Esophagus (tissue), 2 donors: ENCODE measurements around the gene TTLL13. TPM values are rescaled to one million over a fixed set of nuclear protein-coding genes. Genes with fewer than 3 reads are reported as not detected.
"Not testable (repeated sequence)": the region's sequence is repeated elsewhere in the genome, so short reads cannot be mapped to it uniquely, and the experiment has no call there.

Source experiments
- H3K27ac ChIP-seq, 2 donors: one replicate each; pipeline ENCODE4 v1.5.1; 2013; ENCODE audit warnings: low read depth in 2 of 2, mild to moderate bottlenecking in 2 of 2, inconsistent platforms in 1 of 2, low read length in 1 of 2, moderate library complexity in 1 of 2
- H3K27me3 ChIP-seq, 2 donors: one replicate each; pipeline ENCODE4 v1.6.1; 2013; ENCODE audit warnings: low read length in 2 of 2, control low read depth in 1 of 2, mild to moderate bottlenecking in 1 of 2; ENCODE audit not compliant: insufficient read depth in 2 of 2, control insufficient read depth in 1 of 2
- H3K36me3 ChIP-seq, 2 donors: one replicate each; pipeline ENCODE4 v1.6.1; 2013; ENCODE audit warnings: low read length in 1 of 2; ENCODE audit not compliant: control insufficient read depth in 2 of 2, insufficient read depth in 2 of 2
- H3K4me1 ChIP-seq, 2 donors: one replicate each; pipeline ENCODE4 v1.6.1; 2013; ENCODE audit warnings: low read length in 1 of 2; ENCODE audit not compliant: control insufficient read depth in 2 of 2, insufficient read depth in 2 of 2
- H3K4me3 ChIP-seq, 2 donors: one replicate each; pipeline ENCODE4 v1.5.1; 2013; ENCODE audit warnings: low read length in 2 of 2, mild to moderate bottlenecking in 2 of 2, low read depth in 1 of 2, moderate library complexity in 1 of 2
- H3K9me3 ChIP-seq, 2 donors: one replicate each; pipeline ENCODE4 v1.6.1; 2013; ENCODE audit warnings: mild to moderate bottlenecking in 2 of 2, low read depth in 1 of 2, low read length in 1 of 2, moderate library complexity in 1 of 2; ENCODE audit not compliant: control insufficient read depth in 2 of 2, insufficient read depth in 1 of 2
- WGBS, 2 donors: extraction: QIAGEN DNeasy Blood & Tissue Kit; methylation state at CpG; one replicate each; pipeline ENCODE4 v1.1.7; 2013; 5-methylcytosine and 5-hydroxymethylcytosine counted together
- polyA plus RNA-seq, 2 donors: library from polyadenylated mRNA; stranded (reverse); fragments of 200-250 nt; gene quantifications; one replicate each; pipeline ENCODE4 v1.2.3, GENCODE V29; 2013
- donor health status: healthy with polysubstance abuse.
- donor health status: Bipolar disorder and iron deficiency.

TTLL13 gene
- polyA plus RNA-seq, 2 donors = 0.04 to 0.07 TPM

DNA sequence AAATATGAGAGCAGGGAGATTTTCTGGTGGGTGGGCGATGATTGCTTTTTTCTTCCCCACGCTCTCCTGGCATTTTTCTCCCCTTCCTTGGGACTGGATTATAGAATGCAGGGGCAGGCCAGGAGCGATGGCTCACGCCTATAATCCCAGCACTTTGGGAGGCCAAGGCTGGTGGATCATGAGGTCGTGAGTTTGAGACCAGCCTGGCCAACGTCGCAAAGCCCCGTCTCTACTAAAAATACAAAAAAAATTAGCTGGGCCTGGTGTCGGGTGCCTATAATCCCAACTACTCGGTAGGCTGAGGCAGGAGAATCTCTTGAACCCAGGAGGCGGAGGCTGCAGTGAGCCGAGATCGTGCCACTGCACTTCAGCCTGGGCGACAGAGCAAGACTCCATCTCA, 56.0 kb downstream of the TTLL13 start:
- H3K9me3 ChIP-seq, H3K27ac ChIP-seq, H3K4me3 ChIP-seq, H3K27me3 ChIP-seq, H3K36me3 ChIP-seq, H3K4me1 ChIP-seq: not testable (repeated sequence)
- 94 to 95% methylated on average over 14 of the region's 14 CpGs for WGBS, 2 donors

DNA sequence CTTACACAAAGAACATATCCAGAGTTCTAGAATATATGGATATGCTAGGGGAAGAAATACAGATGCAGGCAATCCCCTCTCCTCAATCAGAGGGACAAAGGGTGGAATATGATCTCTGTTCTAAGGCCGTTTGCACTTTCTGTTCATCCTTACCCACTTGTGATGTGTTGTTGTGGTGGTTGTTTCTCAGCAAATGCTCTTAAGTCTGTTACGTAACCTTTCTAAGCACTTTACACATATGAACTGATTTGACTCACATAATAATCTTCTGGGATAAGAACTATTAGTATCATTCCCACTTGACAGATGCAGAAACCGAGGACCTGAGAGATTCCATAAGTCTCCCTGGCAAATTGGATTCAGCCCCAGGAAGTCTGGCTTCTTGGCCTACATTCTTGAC, 56.6 kb downstream of the TTLL13 start:
- no peak overlapping the region for H3K4me3 ChIP-seq
- H3K9me3 ChIP-seq = no peaks in the 10 kb centered on the region
- WGBS, 2 donors = 75 to 82% methylated on average over 3 of the region's 3 CpGs
- H3K36me3 ChIP-seq = no peaks in the 10 kb centered on the region
- H3K27ac ChIP-seq = no peak overlapping the region
- H3K27me3 ChIP-seq = no peaks in the 10 kb centered on the region
- peaks cover 2 to 6% of the 10 kb centered on the region in 2 donors for H3K4me1 ChIP-seq

DNA sequence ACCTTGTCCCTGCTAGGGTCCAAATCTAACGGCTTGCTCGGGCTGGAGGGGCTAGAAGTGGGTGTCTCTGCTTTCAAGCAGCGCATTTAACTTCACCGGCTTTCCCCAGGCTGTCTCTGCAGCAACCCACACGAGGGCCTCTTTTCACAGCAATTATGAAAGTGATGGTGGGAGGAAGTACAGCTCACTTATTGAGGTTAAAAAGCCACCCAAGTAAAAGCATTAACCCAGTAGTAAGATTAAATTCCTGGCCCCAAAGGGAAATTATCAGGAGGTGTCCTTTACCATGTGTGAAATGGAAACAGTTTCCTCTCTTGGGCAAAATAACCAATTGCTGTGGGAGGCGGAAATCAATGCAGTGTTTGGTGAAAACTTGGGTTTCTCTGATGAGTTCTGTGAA, 57.2 kb downstream of the TTLL13 start:
- 52 to 59% methylated on average over 6 of the region's 6 CpGs for WGBS, 2 donors
- Histone ChIP-seq H3K27ac (no peak overlapping the region), H3K27me3 (no peaks in the 10 kb centered on the region), H3K9me3 (no peaks in the 10 kb centered on the region), H3K4me3 (no peak overlapping the region), H3K4me1 (no peaks in the 10 kb centered on the region), H3K36me3 (no peaks in the 10 kb centered on the region)

DNA sequence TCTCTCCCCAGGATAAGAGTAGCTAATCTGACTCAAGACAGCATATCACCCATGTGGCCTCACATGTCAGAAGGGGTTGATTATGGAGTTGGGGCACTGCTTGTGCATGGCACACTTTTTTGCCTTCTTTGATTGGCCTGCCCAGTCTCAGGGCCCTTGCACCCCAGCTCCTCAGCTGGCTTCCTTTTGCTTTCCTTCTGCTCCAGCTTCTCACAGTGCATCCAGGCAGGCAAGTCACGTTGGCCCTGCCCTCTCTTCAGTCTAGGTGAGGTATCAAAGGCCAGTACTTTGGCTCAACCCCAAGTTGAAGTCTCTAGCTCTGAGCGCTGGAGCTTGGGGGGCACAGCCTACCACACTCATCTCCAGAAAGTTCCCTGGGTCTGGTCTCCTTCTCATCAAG, 58.3 kb downstream of the TTLL13 start:
- H3K4me1 ChIP-seq = no peaks in the 10 kb centered on the region
- no peaks in the 10 kb centered on the region for H3K36me3 ChIP-seq
- H3K4me3 ChIP-seq = no peak overlapping the region
- H3K9me3 ChIP-seq = no peaks in the 10 kb centered on the region
- no peaks in the 10 kb centered on the region for H3K27me3 ChIP-seq
- 80 to 86% methylated on average over 2 of the region's 2 CpGs for WGBS, 2 donors
- no peak overlapping the region for H3K27ac ChIP-seq

DNA sequence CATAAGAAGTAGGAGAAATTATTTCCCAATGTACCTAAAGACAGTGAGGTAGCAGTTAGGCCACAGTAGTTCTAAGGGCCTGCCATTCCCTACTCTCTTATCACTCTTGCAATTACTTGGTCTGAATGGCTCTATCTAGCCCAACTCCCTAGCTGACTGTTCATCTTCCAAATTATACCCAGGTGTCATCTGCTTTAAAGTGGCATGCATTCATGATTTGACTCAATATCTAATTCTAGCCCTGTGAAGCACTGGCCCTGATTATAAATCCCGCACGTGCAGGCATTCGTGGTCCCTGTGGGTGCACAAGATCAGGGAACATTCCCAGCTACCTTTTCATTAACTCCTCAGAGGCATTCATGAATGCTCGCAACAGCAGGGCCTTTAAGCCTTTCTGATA, 59.7 kb downstream of the TTLL13 start:
- Histone ChIP-seq H3K36me3 (no peaks in the 10 kb centered on the region), H3K27ac (no peak overlapping the region), H3K4me1 (no peaks in the 10 kb centered on the region), H3K9me3 (no peaks in the 10 kb centered on the region), H3K4me3 (no peak overlapping the region), H3K27me3 (no peaks in the 10 kb centered on the region)
- 94 to 97% methylated on average over 4 of the region's 4 CpGs for WGBS, 2 donors

Other genes with a start within 250 kb of the TTLL13 start
- 10 to 100 TPM; 21.1 to 62.1 TPM for gene ZNF710, start 248.2 kb upstream of the TTLL13 start, polyA plus RNA-seq
- gene IDH2, start 147.1 kb upstream of the TTLL13 start, polyA plus RNA-seq = 10 to 100 TPM; 63.5 to 98.5 TPM
- 100 to 1,000 TPM in 1 of 2 donors, 10 to 100 TPM in 1; 90.5 to 121 TPM for gene SEMA4B, start 48.2 kb upstream of the TTLL13 start, polyA plus RNA-seq
- gene CIB1, start 15.6 kb upstream of the TTLL13 start, polyA plus RNA-seq = 100 to 1,000 TPM in 1 of 2 donors, 10 to 100 TPM in 1; 88.5 to 121 TPM
- 1 to 10 TPM; 2.1 to 2.2 TPM for gene GDPGP1, start 15.3 kb upstream of the TTLL13 start, polyA plus RNA-seq
- 10 to 100 TPM; 25.7 to 36.6 TPM for gene NGRN, start 16.1 kb downstream of the TTLL13 start, polyA plus RNA-seq
- gene ZNF774, start 102.7 kb downstream of the TTLL13 start, polyA plus RNA-seq = 1 to 10 TPM in 1 of 2 donors, under 1 TPM in 1; 0.80 to 1.5 TPM
- gene IQGAP1, start 138.7 kb downstream of the TTLL13 start, polyA plus RNA-seq = 100 to 1,000 TPM in 1 of 2 donors, 10 to 100 TPM in 1; 68.4 to 106 TPM